Measurements from ENCODE around the gene CELF6.

DNA sequence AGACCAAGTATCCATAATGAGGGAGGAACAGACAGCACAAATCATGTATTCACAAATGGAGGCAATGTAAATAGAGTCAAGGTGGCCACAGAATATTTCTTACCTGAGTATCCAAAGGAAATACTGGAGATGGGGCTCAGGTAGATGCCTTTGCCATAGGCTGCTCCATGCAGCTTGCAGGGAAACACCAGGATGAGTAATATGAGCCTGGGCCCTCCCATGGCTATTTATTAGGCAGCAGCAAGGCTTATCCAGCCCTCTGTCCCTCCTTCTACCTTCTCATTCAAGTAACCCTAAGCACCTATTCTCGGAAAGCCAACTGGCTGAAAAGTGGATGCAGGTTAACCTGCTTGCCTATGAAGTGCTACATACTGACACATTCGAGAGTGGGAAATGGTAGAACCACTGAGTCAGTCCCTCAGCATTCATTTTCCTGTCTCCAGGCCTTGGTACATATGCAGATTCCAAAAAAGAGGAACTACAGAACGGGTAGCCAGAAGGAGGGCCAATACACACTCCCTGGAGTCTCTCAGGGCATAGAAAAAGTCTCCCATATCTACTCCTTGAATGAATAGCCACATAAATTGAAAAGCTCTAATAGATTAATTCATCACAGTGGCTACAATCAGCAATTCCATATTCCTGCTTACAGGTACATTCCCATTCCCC, 70.7 kb downstream of the CELF6 start:
- TF ChIP-seq, protein P1, sequence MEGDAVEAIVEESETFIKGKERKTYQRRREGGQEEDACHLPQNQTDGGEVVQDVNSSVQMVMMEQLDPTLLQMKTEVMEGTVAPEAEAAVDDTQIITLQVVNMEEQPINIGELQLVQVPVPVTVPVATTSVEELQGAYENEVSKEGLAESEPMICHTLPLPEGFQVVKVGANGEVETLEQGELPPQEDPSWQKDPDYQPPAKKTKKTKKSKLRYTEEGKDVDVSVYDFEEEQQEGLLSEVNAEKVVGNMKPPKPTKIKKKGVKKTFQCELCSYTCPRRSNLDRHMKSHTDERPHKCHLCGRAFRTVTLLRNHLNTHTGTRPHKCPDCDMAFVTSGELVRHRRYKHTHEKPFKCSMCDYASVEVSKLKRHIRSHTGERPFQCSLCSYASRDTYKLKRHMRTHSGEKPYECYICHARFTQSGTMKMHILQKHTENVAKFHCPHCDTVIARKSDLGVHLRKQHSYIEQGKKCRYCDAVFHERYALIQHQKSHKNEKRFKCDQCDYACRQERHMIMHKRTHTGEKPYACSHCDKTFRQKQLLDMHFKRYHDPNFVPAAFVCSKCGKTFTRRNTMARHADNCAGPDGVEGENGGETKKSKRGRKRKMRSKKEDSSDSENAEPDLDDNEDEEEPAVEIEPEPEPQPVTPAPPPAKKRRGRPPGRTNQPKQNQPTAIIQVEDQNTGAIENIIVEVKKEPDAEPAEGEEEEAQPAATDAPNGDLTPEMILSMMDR (IDR thresholded peaks at IDR 0.05; ENCODE audit: low read depth, low read length, missing input control), result no peak
- TF ChIP-seq TAF1 (conservative IDR thresholded peaks at IDR 0.05) (no peak), RAD21 (IDR thresholded peaks at IDR 0.05) (no peak), FOXA1 (IDR thresholded peaks at IDR 0.05) (no peak), SP1 (IDR thresholded peaks at IDR 0.05) (no peak), YY1 (IDR thresholded peaks at IDR 0.05) (no peak)
- TF ChIP-seq, protein P2, sequence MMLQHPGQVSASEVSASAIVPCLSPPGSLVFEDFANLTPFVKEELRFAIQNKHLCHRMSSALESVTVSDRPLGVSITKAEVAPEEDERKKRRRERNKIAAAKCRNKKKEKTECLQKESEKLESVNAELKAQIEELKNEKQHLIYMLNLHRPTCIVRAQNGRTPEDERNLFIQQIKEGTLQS (IDR thresholded peaks at IDR 0.05), result no peak
- TF ChIP-seq, protein P3, sequence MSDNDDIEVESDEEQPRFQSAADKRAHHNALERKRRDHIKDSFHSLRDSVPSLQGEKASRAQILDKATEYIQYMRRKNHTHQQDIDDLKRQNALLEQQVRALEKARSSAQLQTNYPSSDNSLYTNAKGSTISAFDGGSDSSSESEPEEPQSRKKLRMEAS (IDR thresholded peaks at IDR 0.05), result no peak
